ENCODE data around the gene C15orf39.

C15orf39 gene

DNA sequence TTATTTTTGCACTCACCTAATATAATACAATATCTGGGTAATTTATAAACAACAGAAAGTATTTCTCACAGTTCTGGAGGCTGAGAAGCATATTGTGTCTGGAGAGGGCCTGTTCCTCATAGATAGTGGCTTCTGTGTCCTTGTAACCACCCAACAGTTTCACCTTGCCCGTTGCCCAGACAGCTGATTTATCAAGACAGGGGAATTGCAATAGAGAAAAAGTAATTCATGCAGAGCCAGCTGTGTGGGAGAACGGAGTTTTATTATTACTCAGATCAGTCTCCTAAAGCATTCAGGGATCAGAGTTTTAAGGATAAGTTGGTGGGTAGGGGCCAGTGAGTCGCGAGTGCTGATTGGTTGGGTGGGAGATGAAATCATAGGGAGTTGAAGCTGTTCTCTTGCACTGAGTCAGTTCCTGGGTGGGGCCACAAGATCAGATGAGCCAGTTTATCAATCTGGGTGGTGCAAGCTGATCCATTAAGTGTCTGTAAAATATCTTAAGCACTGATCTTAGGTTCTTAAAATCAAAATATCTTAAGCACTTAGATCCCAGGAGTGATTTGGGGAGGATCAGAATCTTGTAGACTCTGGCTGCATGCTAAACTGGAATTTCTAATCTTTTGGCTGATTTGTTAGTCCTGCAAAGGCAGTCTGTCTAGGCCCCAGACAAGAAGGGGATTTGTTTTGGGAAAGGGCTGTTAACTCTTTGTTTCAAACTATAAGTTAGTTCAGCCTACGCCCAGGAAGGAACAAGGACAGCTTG, 33.9 kb upstream of the C15orf39 start:
- no peak for DNase-seq (ENCODE audit: low spot score)
- TF ChIP-seq, protein P1, sequence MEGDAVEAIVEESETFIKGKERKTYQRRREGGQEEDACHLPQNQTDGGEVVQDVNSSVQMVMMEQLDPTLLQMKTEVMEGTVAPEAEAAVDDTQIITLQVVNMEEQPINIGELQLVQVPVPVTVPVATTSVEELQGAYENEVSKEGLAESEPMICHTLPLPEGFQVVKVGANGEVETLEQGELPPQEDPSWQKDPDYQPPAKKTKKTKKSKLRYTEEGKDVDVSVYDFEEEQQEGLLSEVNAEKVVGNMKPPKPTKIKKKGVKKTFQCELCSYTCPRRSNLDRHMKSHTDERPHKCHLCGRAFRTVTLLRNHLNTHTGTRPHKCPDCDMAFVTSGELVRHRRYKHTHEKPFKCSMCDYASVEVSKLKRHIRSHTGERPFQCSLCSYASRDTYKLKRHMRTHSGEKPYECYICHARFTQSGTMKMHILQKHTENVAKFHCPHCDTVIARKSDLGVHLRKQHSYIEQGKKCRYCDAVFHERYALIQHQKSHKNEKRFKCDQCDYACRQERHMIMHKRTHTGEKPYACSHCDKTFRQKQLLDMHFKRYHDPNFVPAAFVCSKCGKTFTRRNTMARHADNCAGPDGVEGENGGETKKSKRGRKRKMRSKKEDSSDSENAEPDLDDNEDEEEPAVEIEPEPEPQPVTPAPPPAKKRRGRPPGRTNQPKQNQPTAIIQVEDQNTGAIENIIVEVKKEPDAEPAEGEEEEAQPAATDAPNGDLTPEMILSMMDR (IDR thresholded peaks at IDR 0.05; ENCODE audit: extremely low read depth, missing control alignments): no peak

DNA sequence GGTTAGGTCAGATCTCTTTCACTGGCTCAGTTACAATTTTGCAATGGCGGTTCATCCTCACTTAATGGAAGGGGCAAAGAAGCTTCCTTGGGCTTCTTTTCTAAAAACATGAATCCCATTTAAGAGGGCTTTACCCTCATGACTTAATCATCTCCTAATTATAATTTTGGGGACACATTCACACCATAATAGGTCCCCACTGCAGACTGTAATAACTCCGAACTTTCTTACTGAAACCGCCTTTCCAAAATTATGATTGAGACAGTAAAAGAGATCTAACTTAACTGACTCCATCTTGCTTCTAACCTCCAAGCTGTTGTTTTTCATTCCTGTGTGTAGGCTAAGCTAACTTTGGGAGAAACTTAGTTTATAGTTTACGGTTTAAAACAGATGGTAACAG, 33.3 kb upstream of the C15orf39 start:
- DNase-seq (ENCODE audit: low spot score): no peak
- TF ChIP-seq, protein P1 (IDR thresholded peaks at IDR 0.05; ENCODE audit: extremely low read depth, missing control alignments): no peak

DNA sequence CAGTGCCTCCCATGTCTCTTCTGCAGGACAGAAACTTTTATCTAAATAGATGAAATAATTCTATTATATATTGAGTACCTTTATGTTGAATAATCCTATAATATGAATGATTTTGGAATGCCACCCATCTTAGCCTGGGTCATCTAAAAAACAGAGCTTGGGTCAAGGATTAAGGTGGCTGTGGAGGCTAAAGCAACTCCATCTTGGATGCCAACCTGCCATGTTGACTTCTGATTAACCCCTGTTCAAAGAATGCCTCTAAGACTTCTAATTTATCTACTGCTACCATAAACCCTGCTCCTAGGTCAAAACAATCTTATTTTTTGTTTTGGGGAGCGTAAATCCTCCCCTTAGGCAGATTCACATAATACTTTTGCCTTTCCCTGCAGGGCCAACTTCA, 31.5 kb upstream of the C15orf39 start:
- no peak for DNase-seq (ENCODE audit: low spot score)
- TF ChIP-seq, protein P1 (IDR thresholded peaks at IDR 0.05; ENCODE audit: extremely low read depth, missing control alignments): no peak

DNA sequence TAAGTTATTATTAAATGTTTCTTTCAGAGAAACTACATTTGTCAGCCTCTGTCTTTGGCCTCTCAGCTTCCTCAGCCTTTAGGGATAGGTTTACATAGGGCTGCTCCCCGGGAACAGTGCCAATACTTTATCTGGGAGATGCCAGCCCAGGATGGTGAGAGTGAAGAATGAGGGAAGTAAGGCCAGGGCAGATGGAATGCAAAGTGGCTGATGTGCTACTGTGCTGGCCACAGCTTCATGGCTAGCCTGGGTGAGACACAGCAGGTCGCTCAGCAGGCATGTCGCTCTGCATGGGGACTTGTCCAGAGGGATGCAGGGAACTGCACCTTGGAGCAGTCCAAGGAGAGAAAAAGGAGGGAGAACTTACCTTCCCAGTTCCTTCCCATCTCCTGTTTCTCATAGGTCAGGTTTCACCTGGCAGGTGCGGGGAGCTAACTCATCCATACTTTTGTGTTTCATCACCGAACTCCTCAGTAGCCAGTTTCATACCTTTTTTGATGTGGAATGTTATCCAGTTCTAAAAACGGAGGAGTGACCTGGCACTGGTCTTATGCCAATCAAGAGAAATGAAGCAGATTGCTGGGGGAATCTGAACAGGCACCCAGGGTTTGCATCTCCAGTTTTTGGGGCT, 30.9 kb upstream of the C15orf39 start:
- TF ChIP-seq, protein P1 (IDR thresholded peaks at IDR 0.05; ENCODE audit: extremely low read depth, missing control alignments): no peak
- no peak for DNase-seq (ENCODE audit: low spot score)

DNA sequence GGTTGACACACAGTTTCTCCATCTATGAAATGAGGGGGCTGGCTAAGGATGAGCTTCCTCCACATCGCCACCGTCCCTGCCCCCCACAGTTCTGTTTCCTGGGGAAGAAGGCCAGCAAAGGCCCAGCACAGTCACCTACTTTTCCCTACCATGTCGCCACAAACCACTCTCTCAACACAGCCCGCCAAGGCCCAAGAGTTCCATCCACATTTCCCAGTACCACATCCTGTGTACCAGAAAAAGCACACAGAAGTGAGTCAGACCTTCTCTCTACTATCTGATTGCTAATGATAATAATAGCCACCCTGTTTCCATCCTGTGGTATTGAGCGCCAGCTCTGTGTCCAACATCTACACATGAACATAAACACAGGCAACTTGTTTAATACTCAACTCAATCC, 30.3 kb upstream of the C15orf39 start:
- TF ChIP-seq, protein P1 (IDR thresholded peaks at IDR 0.05; ENCODE audit: extremely low read depth, missing control alignments): no peak
- DNase-seq (ENCODE audit: low spot score): no peak

DNA sequence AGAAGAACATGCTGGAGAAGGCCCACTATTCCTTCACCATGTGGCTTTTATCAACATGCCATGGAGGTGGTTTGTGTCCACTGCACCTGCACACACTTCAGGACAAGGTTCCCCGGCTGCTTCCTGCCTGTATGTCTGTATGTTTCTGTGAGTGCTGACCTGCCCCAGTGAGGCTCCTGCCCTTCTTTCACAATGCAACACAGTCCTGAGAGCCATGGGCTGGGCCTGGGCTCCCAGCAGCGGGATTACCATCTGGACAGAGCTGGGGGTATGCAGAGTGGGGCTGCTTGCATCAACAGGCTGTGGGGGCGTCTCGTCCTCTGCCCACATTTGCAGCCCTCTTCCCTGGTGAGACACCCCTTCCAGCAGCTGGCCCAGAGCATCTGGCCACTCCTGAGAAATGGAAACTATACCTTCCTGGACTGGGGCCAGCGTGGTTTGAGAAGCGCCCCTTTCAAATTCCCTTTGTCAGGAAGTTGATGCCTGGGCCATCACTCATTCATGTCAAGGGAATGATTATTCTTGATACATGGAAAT, 29.3 kb upstream of the C15orf39 start:
- no peak for DNase-seq (ENCODE audit: low spot score)
- TF ChIP-seq, protein P1 (IDR thresholded peaks at IDR 0.05; ENCODE audit: extremely low read depth, missing control alignments): no peak

DNA sequence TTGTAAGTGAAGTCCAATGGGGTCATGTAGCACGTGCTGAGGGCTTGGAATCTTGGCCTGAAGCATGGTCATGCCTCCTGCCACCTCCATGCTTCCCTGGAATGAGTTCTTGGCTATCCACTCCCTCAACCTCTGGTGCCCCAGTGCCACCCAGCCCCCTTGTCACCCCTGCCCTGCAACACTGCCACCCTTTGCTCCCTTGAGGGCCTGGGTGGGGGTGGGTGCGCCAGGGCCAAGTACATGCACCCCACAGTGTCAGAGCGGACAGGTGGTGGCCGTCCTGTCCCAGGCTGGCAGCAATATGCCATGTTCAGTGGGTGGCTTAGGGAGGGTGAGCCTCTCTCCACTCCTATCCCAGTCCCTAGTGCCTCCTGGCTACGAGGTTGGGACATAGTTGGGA, 27.6 kb upstream of the C15orf39 start:
- DNase-seq (ENCODE audit: low spot score): no peak
- TF ChIP-seq, protein P1 (IDR thresholded peaks at IDR 0.05; ENCODE audit: extremely low read depth, missing control alignments): no peak

Data from GM20000 (cell line).